Panc1 (cell line): ENCODE measurements around the gene PRKCG.

Experiments
- POLR2AphosphoS5 ChIP-seq: IDR thresholded peaks from 2 replicates; pipeline ENCODE4 v1.6.1; 2012; ENCODE audit warnings: mild to moderate bottlenecking, low read depth, low read length, moderate library complexity
- SIN3A ChIP-seq: IDR thresholded peaks from 2 replicates; pipeline ENCODE4 v1.6.1; 2012; ENCODE audit warnings: low read depth, mild to moderate bottlenecking, low read length, moderate library complexity, borderline replicate concordance; ENCODE audit not compliant: insufficient read depth
- TF ChIP-seq, protein P1 (sequence below): fragments of 450-650 bp; IDR thresholded peaks from 2 replicates; pipeline ENCODE4 v1.5.1; 2017; ENCODE audit warnings: mild to moderate bottlenecking
- TF ChIP-seq, protein P2 (sequence below), 2 experiments: IDR thresholded peaks; 2 replicates each; pipeline ENCODE4 v1.6.1; 2011 to 2012; ENCODE audit warnings: low read depth in 2 of 2, control low read depth in 1 of 2, low read length in 1 of 2, mild to moderate bottlenecking in 1 of 2, moderate library complexity in 1 of 2; ENCODE audit not compliant: insufficient read depth in 1 of 2

- TF ChIP-seq, protein P1, sequence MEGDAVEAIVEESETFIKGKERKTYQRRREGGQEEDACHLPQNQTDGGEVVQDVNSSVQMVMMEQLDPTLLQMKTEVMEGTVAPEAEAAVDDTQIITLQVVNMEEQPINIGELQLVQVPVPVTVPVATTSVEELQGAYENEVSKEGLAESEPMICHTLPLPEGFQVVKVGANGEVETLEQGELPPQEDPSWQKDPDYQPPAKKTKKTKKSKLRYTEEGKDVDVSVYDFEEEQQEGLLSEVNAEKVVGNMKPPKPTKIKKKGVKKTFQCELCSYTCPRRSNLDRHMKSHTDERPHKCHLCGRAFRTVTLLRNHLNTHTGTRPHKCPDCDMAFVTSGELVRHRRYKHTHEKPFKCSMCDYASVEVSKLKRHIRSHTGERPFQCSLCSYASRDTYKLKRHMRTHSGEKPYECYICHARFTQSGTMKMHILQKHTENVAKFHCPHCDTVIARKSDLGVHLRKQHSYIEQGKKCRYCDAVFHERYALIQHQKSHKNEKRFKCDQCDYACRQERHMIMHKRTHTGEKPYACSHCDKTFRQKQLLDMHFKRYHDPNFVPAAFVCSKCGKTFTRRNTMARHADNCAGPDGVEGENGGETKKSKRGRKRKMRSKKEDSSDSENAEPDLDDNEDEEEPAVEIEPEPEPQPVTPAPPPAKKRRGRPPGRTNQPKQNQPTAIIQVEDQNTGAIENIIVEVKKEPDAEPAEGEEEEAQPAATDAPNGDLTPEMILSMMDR = no peak
- no peak for TF ChIP-seq SIN3A
- TF ChIP-seq, protein P2, sequence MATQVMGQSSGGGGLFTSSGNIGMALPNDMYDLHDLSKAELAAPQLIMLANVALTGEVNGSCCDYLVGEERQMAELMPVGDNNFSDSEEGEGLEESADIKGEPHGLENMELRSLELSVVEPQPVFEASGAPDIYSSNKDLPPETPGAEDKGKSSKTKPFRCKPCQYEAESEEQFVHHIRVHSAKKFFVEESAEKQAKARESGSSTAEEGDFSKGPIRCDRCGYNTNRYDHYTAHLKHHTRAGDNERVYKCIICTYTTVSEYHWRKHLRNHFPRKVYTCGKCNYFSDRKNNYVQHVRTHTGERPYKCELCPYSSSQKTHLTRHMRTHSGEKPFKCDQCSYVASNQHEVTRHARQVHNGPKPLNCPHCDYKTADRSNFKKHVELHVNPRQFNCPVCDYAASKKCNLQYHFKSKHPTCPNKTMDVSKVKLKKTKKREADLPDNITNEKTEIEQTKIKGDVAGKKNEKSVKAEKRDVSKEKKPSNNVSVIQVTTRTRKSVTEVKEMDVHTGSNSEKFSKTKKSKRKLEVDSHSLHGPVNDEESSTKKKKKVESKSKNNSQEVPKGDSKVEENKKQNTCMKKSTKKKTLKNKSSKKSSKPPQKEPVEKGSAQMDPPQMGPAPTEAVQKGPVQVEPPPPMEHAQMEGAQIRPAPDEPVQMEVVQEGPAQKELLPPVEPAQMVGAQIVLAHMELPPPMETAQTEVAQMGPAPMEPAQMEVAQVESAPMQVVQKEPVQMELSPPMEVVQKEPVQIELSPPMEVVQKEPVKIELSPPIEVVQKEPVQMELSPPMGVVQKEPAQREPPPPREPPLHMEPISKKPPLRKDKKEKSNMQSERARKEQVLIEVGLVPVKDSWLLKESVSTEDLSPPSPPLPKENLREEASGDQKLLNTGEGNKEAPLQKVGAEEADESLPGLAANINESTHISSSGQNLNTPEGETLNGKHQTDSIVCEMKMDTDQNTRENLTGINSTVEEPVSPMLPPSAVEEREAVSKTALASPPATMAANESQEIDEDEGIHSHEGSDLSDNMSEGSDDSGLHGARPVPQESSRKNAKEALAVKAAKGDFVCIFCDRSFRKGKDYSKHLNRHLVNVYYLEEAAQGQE (IDR thresholded peaks at IDR 0.05; ENCODE audit: insufficient read depth in 1 of 2, low read depth in 2 of 2, low read length in 1 of 2) = no peak
- TF ChIP-seq POLR2AphosphoS5 = no peak
Measured at GRCh38 chr19:53866865-53867224, 15.2 kb upstream of the PRKCG start.
